HS-5 (cell line): ENCODE measurements around the gene GSE1.

Experiments used
- DNase-seq: peaks from one replicate; pipeline ENCODE4 v3.0.0-alpha.2; 2012; ENCODE audit warnings: low read depth

GSE1 gene

DNA sequence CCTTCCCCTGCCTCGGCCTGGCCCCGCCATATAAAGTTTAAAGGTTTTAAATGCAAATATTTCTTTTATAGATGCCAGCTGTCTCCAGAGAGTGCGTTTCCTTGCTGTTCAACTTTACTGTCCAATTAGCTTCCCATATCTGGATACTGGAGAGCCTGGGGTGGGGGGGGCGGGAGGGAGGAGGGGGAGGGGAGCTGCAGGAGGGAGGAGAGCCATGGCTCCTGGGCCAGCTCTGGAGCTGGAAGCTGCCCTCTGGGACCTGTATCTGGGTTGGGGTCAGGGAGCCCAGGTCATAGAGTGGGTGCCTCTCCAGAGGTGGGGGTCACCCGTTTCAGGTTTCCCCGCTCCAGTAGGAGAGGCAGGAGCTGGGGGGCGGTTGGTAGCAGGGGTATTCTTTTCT, 6.2 kb upstream of the GSE1 start:
- no peak for DNase-seq

DNA sequence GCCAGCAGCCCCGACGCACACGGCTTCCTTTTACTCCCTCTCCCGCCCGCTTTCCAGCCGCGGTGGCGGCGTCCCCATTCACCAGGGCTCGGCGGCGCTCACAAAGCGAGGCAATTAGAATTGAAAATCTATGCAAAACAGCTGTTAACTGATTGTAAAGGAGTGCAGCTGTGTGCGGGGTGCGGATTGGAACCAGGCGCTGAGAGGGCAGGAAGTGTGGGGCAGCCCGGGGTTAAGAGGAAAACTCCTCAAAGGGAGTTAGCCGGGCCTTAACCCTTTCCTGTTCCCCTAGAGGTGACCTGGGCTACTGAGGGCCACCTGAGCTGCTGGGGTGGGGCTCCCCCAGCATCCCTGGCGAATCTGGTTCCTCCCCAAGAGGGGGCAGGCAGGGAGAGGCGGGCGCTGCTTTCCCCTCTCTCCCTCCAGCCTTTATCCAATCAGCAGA, 5.8 kb upstream of the GSE1 start:
- DNase-seq = no peak

DNA sequence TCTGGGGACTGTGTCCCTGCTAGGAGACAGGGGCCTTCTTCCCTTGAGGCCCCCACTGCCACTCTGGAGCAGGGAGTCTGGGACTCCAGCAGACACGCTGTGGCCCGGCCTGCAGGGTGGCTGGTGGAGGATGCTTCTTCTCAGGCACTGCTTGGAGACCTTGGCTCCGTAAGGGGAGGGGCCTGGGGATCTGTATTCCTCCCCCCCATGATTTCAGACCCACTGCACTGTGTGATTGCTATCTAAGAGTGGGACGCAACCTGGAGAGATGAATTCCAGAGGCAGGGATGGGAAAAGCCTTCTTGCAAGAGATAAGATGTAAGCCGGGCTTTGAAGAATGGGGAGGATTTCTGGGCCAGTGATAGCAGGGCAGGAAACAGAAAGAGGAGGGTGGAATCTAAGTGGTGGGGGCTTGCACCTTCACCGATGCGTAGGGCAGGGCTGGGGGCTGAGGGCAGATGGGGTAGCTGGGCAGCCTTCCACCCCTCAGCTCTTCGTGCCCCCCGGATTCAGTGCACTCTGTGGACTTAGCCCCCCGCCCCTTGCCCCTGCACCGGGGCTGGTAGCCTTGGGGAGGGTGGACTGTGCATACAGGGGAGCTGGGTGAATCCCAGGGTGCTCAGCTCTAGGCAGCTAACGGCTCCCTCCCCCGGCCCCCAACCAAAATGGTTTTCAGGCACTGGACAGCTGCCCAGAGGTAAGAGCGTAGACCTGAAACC, 5.2 kb upstream of the GSE1 start:
- no peak for DNase-seq

DNA sequence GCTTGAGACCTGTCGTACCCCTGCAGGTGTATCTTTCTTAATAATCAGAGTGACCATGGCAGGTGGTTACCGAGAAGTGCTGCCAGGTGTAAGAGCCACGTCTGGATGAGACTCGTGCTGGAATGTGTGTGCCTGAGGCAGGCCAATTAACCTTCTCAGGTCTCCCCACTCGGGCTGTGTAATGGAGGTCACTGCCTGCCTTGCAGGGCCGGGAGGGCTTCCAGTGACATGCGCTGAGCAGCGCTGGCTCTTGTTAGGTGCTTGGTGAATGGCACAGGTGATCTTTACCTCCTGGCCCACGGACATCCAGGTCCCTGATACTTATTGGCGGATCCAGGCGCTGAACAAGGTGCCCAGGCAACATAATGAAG, 4.6 kb upstream of the GSE1 start:
- no peak for DNase-seq

DNA sequence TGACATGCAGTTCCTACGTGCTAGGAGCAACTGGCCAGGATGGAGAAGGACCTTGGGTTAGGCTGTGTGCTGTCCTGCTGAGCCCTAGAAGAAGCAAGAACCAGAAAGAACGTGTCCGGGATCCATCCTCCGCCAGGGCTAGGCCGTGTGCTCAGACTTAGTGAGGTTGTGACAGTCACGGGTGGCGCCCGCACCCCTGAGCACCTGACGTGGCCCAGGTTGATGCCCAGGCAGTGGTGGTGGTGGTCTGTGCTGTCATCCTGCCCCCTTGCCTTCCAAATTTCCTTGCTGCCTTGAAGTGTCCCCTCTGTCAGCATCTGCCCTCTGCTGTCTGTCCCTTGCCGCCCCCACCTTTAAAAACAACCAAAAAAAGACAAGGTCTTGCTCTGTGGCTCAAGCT, 4.2 kb upstream of the GSE1 start:
- DNase-seq = no peak

DNA sequence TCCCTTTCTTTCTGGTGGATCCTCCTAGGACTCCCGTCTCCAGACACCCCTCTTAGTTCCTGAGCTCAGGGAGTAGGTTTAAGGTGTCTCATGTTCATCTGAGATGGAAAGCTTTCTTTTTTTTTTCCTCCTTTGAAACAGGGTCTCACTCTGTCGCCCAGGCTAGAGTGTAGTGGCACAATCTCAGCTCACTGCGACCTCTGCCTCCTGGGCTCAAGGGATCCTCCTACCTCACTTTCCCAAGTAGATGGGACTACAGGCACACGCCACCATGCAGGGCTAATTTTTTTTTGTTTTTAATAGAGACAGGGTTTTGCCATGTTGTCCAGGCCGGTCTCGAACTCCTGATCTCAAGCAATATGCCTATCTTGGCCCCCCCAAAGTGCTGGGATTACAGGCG, 3.6 kb upstream of the GSE1 start:
- no peak for DNase-seq

DNA sequence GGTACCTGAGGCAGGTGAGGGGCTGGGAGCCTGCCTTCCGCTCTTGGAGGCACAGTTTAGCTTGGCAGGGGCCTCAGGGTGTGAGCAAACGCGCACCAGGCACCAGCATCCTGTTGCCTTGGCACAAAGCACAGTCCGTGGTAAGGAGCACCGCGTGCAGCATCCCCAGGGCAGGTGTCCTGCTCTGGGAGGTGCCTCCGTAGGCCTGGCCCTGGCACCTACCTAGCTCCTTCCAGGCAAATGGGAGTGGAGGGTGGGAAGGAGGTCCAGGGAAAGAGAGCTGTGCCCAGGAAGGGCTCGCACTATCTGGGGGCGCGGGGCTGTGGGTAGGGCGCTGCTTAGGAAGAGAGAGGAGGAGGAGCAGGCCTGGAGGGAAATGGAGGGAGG, 3.1 kb upstream of the GSE1 start:
- no peak for DNase-seq

DNA sequence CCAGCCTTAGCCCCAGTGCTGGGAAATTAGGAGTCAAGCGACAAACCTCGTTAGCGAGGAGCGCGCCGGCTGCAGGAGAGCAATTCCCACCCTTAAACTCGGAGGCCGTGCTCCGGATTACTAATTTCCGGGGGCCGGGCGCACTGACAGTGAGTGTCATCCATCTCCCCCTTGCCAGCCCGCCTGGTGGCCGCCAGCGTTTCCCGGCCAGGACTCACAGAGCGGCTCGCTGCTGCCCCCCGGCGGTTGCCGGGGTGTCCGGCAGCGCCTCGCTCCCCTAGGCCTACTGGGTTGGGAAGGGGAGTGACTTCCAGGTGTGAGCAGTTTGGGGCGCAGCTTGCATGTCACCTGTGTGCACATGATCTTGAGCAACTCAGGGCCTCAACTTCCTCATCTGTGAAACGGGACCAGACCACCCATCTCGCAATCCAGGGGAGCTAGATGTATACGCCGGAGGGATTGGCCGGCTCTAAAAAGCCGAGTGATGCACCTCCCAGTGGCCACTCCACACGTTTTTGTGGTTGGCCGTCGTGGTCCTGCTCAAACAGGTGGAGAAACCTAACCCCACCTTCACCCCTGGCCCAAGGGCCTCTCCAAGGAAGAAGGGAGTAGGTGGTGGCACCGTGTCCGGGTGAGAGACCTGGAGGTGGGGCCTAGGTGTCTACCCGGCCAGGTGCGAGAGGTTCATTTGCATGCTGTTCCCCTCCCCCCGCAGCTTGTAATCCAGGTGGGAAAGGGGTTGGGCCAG, 2.5 kb upstream of the GSE1 start:
- peak; percentile 24 for DNase-seq

DNA sequence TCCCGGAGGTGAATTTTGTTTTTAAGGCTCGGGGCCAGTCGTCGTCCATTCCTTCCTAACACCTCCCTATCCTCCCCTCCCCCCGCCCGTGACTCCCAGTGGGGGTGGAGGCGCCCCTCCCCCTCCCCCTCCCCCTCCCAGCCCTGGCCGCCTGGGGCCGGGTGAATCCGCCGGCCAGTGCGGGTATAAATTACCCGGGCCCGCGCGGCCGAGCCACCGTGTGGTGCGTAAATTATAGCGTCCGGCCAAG, 2.0 kb upstream of the GSE1 start:
- no peak for DNase-seq

DNA sequence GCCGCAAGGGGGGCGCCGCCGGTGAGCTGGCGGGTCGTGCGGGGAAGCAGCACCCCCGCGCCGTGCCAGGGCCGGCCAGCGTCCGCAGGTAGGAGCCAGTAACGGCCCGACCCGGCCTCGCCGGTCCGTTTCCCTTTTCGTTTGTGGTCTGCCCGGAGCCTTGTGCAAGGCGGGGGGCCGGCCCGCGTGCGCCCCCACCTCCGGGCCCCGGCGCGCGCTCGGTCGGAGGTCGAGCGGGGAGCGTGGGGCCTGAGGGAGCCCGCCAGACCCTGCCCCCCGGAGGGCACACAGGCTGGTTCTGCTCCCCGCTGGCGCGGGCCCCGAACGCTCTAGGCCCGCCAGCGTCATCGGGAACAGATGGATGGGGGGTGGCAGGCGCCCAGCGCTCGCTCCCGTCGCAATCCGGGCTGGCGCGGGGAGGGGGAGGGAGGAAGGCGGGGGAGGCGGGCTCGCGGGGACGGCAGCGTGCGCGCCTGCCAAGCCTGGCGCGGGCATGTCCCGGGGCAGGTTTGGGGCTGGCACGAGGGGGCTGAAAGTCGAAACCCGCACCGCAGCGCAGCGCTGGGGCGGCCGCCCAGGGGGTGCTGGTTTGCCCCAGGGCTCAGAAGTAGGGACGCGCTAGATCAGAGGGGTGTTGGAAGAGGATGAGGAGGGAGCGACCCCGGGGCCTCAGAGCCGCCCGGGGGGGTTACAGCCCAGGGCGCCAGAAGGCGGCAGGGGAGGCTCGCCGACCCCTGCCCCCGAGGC, 1.5 kb upstream of the GSE1 start:
- DNase-seq = peak; percentile 13

DNA sequence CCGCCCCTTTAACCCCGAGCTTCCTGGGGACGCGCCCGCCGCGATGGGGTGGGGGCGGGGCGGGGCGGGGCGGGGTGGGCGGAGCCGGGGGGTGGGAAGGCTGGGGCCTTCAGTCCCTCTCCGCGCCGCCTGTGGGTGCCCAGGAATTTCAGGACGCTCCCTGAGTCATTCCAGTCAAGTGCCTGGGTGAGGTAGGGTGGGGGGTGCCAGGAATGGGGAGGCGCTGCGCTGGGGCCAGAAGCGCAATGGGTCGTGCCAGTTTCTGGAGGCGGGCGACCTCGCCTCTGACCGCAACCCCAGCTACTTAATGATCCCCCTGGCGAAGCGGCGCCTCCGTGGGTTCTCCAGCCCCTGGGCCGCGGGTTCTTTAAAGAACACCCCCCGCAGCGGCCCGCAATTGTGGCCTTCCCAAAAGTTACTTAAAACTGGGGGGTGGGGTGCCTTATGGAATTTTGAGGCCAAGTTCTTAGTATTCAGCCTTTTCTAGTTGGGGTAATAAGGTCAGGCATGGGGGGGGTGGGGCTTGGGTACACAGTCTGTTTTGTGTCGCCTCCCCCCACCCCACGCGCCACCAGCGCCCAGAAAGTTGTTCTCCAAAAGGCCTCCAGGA, 826 bp upstream of the GSE1 start:
- peak; percentile 43 for DNase-seq

DNA sequence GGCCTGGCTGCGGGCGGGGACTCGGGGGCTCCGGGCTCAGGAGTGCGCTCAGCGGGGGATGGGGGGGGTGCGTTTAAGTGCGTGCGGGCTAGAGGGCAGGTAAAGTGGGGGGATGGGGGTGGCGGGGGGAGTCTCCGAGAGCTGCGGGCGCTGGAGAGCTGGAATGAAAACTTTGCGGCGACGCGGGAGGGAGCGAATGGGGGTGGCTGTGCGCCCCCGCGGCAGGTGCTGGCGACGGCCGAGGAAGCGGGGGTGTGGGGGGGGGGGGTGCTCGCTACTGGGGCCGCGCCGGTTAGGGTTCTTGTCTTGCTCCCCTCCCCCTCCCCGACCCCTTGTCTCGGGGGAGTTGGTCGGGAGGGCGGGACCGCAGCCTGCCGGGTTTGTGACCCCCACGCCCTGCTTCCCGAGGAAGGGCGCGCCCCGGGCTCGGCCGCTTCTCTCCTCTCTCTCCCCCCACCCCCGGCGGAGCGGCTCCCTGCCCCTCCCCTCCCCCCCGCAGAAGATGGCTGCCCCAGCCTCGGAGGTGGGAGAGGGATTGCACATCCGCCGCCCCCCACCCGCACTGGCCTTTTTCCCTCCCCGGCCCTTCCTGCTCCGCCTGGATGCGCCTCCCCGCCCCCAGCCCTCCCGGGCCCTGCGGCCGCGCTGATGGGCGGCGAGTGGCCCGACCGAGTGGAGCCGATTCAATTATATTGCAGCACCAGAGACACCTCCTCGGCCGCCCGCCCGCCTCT, 649 bp downstream of the GSE1 start:
- DNase-seq = no peak

DNA sequence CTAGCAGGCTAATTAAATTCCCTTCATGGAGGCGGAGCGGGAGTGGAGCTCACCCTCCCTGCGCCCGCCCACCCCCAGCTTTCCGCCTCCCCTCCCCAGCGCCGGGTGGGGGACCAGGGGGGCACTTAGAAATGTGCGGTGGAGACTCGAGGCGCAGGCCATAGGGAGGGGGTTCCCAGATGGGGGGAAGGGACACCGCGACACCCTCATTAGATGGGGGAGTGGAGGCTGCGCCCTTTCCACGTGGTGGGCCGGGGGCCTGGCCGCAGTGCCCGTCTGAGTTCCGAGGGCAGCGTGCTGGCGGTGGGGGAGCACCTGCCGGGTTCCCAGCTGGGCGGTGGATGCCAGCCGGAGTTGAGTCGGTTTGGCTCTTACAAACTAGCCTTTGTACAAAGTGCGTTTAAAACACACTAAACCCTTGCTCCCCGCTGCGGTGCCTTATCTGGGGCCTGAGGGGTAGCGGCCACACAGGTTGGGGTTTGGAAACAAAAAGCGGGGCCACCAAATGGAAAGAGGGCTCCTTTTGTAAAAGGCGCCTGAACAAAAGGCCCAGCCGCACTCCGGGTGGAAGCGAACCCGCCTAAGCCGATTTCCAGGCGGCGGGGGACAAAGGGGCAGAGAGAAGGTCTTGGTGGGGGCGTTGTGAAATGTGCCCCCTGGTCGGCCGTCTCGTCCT, 1.4 kb downstream of the GSE1 start:
- DNase-seq = no peak

DNA sequence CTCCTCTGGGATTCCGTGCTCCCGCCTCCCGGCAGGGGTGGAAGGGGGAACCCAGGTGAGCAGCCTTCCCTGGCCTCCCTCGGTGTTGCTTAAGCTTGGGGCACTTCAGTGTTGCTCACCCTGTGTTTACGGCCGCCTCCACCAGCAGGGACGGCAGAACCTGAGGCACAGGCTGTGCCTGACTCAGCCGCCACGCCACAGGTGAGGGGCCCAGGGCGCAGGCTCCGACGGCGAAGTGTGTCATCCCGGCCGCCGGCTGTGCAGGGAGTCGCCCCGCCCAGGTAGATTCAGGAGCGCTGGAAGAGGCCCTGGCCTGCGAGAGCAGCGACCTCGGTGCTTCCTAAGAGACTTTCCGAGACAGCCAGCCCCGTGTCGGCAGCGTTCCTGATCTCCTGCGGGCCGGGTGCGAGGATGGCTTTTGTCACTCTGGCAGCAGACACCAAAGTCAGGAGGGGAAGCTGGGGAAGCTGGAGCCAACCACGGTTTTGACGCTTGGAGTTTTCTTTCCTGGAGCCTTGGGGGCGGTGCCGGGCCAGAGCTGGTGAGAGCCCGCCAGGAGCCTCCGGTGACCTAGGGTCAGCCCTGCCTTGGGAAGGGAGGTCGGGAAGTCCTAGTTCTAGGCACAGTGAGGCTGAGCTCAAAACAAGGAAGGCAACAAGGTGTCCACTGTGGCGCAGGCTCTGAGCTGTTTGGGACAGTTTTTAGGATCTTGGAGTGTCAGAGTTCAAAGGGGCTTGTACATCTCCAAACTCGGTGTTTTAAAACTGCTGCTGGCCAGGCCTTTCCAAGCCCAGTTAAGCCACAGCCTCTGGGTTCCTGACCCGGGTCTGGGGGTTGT, 2.1 kb downstream of the GSE1 start:
- no peak for DNase-seq

DNA sequence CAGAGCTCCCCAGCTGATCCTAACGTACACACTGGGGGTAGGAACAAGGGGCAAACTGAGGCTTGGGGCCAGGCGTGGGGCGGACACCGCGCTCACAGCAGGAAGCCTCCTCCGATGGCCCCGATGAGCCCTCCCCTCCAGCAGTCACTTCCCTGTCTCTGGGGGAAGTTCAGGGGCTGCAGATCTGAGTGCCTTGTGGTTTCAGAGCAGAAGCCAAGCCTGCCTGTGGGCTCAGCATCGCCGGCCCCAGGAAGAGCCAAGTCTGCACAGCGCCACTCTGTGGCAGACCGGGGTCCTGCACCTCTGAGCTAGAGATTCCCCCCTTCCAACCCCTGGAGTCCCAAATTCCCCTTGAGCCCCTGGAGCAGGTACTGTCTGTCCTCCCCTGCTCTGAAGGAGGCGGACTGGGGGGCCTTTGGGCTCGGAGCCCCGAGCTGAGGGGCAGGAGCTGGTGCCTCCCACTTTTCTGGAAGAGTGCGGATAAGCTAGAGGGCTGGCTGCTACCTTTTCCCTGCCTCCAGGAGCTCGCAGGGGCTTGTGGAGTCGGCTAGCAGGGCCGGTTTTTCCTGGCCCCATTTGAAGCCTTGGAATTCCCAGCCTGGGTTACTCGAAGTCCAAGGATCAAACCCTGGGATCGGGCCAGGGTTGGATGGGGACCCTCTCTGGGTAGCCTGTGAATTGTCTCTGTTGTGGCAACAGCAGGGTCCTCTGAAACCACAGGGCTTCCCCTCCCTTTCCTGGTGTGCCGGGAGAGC, 2.9 kb downstream of the GSE1 start:
- no peak for DNase-seq

DNA sequence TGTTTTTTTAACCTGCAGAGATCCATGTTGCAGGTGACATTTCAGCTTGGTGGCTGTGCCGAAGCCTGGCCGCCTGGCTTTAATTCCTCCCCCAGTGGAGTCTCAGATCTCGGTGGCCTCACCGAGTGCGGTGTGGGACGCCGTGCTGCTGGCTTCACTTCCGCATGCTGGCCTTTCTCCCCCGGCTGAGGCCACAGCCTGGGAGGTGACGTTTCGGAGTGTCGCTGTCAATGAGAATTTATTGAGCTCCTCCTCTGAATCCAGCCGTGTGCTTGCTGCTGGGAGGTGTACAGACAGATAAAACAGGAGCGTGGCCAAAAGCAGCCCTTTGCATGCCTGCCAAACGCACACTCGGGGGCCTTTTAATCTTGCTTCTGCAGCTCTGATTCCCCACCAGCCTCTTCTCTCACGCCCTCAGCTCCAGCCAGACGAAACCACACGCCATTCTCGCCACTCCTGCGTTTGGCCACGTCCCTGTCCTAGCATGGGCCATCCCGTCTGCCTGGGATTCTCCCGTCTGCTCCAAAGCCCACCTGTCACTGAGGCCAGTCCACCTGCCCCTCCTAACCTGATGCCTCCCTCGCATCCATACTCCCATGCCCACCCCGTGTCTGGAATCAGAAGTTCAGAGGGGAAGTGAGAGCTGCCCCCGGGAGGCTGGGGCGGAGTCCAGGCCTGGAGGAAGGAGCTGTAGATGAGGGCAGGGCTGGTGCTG, 3.6 kb downstream of the GSE1 start:
- no peak for DNase-seq

DNA sequence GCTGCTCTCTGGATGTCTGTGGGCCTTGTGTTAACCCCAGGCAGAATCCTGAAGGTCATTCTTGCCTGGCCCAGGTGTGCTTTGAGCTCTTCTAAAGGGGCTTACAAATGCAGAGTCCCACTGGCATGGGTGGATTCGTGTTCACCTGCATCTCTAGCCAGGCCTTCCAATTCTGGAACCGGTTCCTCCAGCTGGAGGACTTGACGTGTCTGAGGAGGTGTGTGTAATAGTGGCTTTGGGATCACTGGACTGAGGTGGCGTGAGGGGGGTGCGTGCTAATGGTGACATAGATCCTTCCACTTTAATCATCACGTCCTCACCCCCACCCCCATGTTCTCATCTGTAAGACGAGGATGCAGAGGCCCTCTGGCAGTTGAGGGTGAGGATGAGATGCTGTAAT, 4.8 kb downstream of the GSE1 start:
- no peak for DNase-seq

DNA sequence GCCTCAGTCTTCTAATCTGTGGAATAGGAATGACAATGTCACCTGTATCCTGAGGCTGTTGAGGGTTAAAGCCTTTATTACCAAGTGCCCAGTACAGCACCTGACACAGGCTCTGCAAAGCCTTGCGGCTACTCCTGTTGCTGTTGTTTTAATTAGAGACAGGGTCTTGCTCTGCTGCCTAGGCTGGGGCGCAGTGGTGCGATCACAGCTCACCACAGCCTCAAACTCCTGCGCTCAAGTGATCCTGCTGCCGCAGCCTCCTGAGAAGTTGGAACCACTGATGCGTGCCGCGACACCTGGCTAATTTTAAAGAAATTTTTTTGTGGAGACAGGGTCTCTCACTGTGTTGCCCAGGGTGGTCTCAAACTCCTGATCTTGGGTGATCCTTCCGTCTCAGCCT, 5.4 kb downstream of the GSE1 start:
- no peak for DNase-seq

DNA sequence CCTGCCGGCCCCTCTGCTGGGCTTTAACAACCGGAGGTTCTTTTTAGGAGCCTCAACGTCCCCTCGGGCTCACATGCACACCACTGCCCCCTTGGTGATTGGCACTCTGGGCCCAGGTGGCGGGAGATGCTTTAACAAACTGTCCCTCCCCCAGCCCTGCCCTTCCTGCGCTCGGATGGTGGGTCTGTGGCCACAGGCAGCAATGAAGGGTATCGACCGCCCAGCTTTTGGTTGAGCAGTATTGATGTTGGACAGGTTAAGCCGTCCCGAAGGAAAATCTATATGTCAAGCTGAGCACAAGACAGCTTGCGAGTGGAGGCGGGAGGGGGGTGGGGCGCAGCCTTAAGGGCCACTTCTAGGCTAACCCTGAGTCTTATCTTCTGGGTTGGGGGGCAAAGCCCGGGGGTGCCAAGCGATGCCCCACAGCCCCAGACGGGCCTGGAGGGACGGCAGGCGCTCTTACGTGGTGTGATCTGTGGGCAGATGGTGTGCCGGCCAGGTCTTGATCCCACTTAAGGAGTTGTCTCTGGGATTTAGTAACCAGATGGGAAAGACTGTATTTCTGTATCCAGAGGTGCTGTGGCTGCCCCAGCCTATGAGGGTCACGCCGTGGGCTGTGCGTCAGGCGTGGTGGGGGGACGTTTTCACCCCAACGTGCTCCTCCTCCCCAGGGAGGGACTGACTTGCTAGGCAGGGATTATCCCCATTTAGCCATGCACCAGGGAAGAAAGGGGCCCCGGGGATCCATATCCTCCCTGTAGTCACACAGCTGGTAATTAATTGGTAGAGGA, 6.2 kb downstream of the GSE1 start:
- no peak for DNase-seq
